ENCODE data around the gene PSMD8. TPM values are rescaled to one million over a fixed set of nuclear protein-coding genes. Genes with fewer than 3 reads are reported as not detected.
"Not testable (repeated sequence)": the region's sequence is repeated elsewhere in the genome, so short reads cannot be mapped to it uniquely, and the experiment has no call there.

Gene PSMD8
- total RNA-seq, 1 experiment from 2014 or later = 367 TPM

DNA sequence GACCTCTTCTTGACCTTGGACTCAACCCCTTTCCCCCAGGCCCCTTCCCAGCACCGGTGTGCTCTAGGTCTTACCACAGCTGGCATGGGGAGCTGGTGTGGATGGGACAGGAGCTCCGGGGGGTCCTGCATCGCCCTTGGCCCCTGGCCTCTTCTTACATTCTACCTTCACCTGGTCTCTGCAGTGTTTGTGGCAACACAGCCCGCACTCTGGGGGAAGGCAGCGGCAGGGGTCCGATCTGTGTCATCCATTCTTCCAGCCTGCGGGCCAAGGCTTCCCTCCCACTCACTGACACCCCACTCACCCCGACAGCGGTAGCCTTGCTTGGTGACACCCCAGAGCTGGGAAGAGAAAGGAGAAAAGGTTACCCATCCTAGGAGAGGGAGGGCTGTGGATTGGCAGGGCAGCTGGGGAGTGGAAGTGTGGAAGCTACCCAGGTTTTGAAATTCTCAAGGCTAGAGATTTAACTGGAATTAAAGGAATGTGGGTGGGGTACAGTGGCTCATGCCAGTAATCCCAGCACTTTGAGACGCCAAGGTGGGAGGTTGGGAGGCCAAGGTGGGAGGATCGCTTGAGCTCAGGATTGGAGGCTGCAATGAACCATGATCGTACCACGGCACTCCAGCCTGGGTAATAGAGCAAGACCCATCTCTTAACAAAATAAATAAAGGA, 36.8 kb downstream of the PSMD8 start:
- no peaks in the 10 kb centered on the region for H3K9me2 ChIP-seq (replicated peaks; ENCODE audit: low read length)
- TF ChIP-seq EZH2 (IDR thresholded peaks at IDR 0.05; ENCODE audit: low read length, unreplicated experiment) (no peak), EZH2phosphoT487 (IDR thresholded peaks at IDR 0.05; ENCODE audit: borderline replicate concordance, low read length) (no peak)
- TF ChIP-seq, protein P1, sequence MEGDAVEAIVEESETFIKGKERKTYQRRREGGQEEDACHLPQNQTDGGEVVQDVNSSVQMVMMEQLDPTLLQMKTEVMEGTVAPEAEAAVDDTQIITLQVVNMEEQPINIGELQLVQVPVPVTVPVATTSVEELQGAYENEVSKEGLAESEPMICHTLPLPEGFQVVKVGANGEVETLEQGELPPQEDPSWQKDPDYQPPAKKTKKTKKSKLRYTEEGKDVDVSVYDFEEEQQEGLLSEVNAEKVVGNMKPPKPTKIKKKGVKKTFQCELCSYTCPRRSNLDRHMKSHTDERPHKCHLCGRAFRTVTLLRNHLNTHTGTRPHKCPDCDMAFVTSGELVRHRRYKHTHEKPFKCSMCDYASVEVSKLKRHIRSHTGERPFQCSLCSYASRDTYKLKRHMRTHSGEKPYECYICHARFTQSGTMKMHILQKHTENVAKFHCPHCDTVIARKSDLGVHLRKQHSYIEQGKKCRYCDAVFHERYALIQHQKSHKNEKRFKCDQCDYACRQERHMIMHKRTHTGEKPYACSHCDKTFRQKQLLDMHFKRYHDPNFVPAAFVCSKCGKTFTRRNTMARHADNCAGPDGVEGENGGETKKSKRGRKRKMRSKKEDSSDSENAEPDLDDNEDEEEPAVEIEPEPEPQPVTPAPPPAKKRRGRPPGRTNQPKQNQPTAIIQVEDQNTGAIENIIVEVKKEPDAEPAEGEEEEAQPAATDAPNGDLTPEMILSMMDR (conservative IDR thresholded peaks at IDR 0.05; ENCODE audit: low read depth, low read length) = no peak
- no peaks in the 10 kb centered on the region for H3K79me2 ChIP-seq (ENCODE audit: low read length)
- ChIA-PET POLR2A (ENCODE audit: unreplicated experiment) (interaction anchor here (0.6 kb wide), 1 partner anchor 345 kb away, joined by 10 read pairs; no protein-coding TSS in a partner anchor), CTCF (no interaction called here)
- H3F3A ChIP-seq (ENCODE audit: low read length, unreplicated experiment) = no peaks in the 10 kb centered on the region
- no peaks in the 10 kb centered on the region for H4K20me1 ChIP-seq (ENCODE audit: low read length)
- H3K9me3 ChIP-seq (ENCODE audit: low read length) = no peaks in the 10 kb centered on the region
- H2AFZ ChIP-seq (ENCODE audit: low read length) = no peak overlapping the region
- no peaks in the 10 kb centered on the region for H3K36me3 ChIP-seq (ENCODE audit: low read depth, low read length)
- DNase-seq = no peak
- no peak overlapping the region for H3K27ac ChIP-seq (ENCODE audit: low read length)
- intact Hi-C loops (cut with micrococcal nuclease) = no loop called here
- no TSS peak for BruUV-seq (replicated peaks)
- H3K9ac ChIP-seq (ENCODE audit: low read length) = no peak overlapping the region
- no peaks in the 10 kb centered on the region for H3K4me1 ChIP-seq (ENCODE audit: insufficient read depth, low read length)
- H3K27me3 ChIP-seq (ENCODE audit: low read length) = no peaks in the 10 kb centered on the region
- no peak; the same call in 1 of the 2 replicates for ATAC-seq
- H3K4me2 ChIP-seq (ENCODE audit: low read length) = no peak overlapping the region
- H3K4me3 ChIP-seq (ENCODE audit: low read length) = no peak overlapping the region

DNA sequence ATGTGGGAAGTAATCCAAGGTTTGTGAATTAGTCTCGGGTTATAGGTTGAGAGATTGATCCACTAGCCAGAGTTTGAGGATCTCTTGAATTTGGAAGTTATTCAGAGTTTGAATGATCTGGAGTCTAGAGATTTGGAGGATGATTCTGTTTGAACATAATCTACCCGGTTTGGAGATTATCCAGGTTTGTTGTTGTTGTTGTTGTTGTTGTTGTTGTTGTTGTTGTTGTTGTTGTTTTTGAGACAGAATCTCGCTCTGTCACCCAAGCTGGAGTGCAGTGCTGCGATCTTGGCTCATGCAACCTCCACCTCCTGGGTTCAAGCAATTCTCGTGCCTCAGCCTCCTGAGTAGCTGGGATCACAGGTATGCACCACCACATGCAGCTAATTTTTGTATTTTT, 37.5 kb downstream of the PSMD8 start:
- H3K9me3 ChIP-seq (ENCODE audit: low read length); H3K4me3 ChIP-seq (ENCODE audit: low read length); intact Hi-C loops (cut with micrococcal nuclease); H2AFZ ChIP-seq (ENCODE audit: low read length); H3K9ac ChIP-seq (ENCODE audit: low read length); H3K9me2 ChIP-seq (replicated peaks; ENCODE audit: low read length); H4K20me1 ChIP-seq (ENCODE audit: low read length); H3F3A ChIP-seq (ENCODE audit: low read length, unreplicated experiment); POLR2A ChIA-PET (ENCODE audit: unreplicated experiment); H3K79me2 ChIP-seq (ENCODE audit: low read length); H3K4me1 ChIP-seq (ENCODE audit: insufficient read depth, low read length); BruUV-seq (replicated peaks); CTCF ChIA-PET; H3K36me3 ChIP-seq (ENCODE audit: low read depth, low read length); DNase-seq; ATAC-seq; H3K4me2 ChIP-seq (ENCODE audit: low read length); H3K27ac ChIP-seq (ENCODE audit: low read length); H3K27me3 ChIP-seq (ENCODE audit: low read length): not testable (repeated sequence)

DNA sequence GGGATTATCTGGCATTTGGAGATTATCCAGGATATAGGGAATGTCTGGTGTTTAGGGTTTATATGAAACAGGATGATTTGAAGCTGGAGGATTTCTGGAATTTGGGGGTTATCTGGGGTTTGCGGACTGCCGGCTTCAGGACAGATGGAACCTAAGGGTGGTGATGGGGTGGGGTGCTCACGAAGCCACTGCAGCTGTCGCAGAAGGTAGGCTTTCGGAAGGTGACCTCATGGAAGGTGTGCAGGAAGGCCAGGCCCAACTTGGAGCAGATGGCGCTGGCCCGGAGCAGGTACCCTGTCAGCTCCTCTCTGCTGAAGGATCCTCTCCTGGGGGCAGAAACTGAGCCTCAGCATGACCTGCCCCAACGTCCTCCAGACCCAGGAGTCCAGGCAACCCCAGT, 38.1 kb downstream of the PSMD8 start:
- ATAC-seq (no peak), DNase-seq (no peak)
- Histone ChIP-seq H3K9me3 (ENCODE audit: low read length) (no peaks in the 10 kb centered on the region), H3K27me3 (ENCODE audit: low read length) (no peaks in the 10 kb centered on the region), H3F3A (ENCODE audit: low read length, unreplicated experiment) (no peaks in the 10 kb centered on the region), H3K9me2 (replicated peaks; ENCODE audit: low read length) (no peaks in the 10 kb centered on the region), H3K27ac (ENCODE audit: low read length) (no peak overlapping the region), H3K4me3 (ENCODE audit: low read length) (no peak overlapping the region), H4K20me1 (ENCODE audit: low read length) (no peaks in the 10 kb centered on the region), H3K36me3 (ENCODE audit: low read depth, low read length) (no peaks in the 10 kb centered on the region), H3K4me1 (ENCODE audit: insufficient read depth, low read length) (no peaks in the 10 kb centered on the region), H3K9ac (ENCODE audit: low read length) (no peak overlapping the region), H3K79me2 (ENCODE audit: low read length) (no peaks in the 10 kb centered on the region), H3K4me2 (ENCODE audit: low read length) (no peak overlapping the region), H2AFZ (ENCODE audit: low read length) (no peak overlapping the region)
- no TSS peak for BruUV-seq (replicated peaks)
- ChIA-PET CTCF (no interaction called here), POLR2A (ENCODE audit: unreplicated experiment) (no interaction called here)
- intact Hi-C loops (cut with micrococcal nuclease) = no loop called here
- TF ChIP-seq EZH2 (IDR thresholded peaks at IDR 0.05; ENCODE audit: low read length, unreplicated experiment) (no peak), EZH2phosphoT487 (IDR thresholded peaks at IDR 0.05; ENCODE audit: borderline replicate concordance, low read length) (no peak)
- TF ChIP-seq, protein P1 (conservative IDR thresholded peaks at IDR 0.05; ENCODE audit: low read depth, low read length) = no peak

Measured in PC-3 (cell line).